AG04450 (cell line): ENCODE results near the gene SPATA31D3. TPM values are rescaled to one million over a fixed set of nuclear protein-coding genes. Genes with fewer than 3 reads are reported as not detected.

Source experiments
- CTCF ChIA-PET: fragments of 300-600, 350-600 bp; formaldehyde crosslinking; extraction: SDS; loops from one replicate; lab custom pipeline; 2022; ENCODE audit warnings: antibody characterized with exemption, inconsistent platforms; lab: Charles Lee
- POLR2A ChIA-PET: fragments of 350-600 bp; formaldehyde crosslinking; extraction: SDS; loops from one replicate; lab custom pipeline; 2021; ENCODE audit warnings: antibody characterized with exemption, inconsistent platforms; lab: Yijun Ruan, JAX
- DNase-seq: peaks from one replicate; pipeline ENCODE4 v3.0.0-alpha.2; 2011; ENCODE audit warnings: low read depth, low spot score
- H3K27ac ChIP-seq: one replicate; pipeline ENCODE4 v1.5.1; 2012; ENCODE audit warnings: low read depth, low read length, control low read depth
- H3K27me3 ChIP-seq: one replicate; pipeline ENCODE4 v1.6.0; 2012; ENCODE audit warnings: low read length; ENCODE audit not compliant: control insufficient read depth, insufficient read depth
- H3K4me3 ChIP-seq: 2 replicates; pipeline ENCODE4 v1.5.1; 2011; ENCODE audit warnings: mild to moderate bottlenecking, low read depth, low read length, control low read depth
- H3K9me3 ChIP-seq: 2 replicates; pipeline ENCODE4 v1.5.1; 2012; ENCODE audit warnings: low read length; ENCODE audit not compliant: control insufficient read depth, insufficient read depth
- CTCF ChIP-seq: IDR thresholded peaks from 2 replicates; pipeline ENCODE4 v1.5.1; 2011; ENCODE audit warnings: low read depth, low read length, control low read depth, inconsistent platforms
- polyA plus RNA-seq: library from polyadenylated mRNA; depleted of rRNA; stranded (reverse); fragments of >200 nt; gene quantifications from 2 replicates; pipeline ENCODE4 v1.2.3, GENCODE V29; 2011; rRNA removed

SPATA31D3 gene
- polyA plus RNA-seq, 1 experiment: not detected

DNA sequence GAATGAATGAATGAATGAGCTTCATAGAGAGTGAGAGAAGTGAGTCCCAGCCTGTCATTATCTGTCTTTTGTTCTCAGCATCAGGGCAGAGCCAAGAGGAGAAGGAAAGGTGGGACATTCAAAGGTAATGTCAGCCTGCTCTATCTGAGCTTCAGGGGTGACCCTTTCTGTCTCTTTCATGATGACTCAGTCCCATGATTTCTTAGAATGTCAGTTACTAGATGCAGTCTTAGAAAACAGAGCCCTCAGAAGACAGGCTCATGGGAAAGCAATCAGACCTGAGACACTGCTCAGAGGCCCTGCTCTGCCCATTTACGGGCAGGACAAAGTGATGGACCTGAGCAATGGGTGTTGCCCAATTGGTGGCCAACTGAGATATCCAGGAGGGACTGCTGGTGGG lies 46.4 kb downstream of the SPATA31D3 start:
- peaks cover 6% of the 10 kb centered on the region for H3K27me3 ChIP-seq
- H3K9me3 ChIP-seq: no peaks in the 10 kb centered on the region
- no peak for DNase-seq
- CTCF ChIA-PET: interaction anchor here (1.0 kb wide), 1 partner anchor 617 kb away, joined by 5 read pairs; no protein-coding TSS in a partner anchor
- POLR2A ChIA-PET: no interaction called here
- no peak overlapping the region for H3K27ac ChIP-seq
- no peak for TF ChIP-seq CTCF
- no peak overlapping the region for H3K4me3 ChIP-seq

DNA sequence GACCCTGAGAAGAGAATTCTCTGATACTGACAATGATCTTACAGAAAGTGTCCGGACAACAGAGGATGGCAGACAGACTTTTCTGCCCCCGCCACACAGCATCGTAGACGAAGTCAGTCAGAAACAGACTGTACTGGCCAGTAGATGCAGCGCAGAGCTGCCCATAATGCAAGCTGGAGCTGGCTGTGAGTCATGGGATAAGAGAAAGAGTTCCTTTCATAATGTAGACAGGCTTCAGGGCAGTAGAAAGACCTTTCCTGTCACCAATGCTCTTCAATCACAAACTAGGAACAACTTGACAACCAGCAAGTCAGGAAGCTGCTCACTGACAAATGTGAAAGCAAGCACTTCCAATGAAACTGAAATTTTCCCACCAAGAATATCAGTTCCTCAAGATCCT lies 50.4 kb downstream of the SPATA31D3 start:
- POLR2A ChIA-PET: no interaction called here

More for the DNA sequence above, 50.4 kb downstream of the SPATA31D3 start:
- no peak for DNase-seq
- Histone ChIP-seq H3K4me3 (no peak overlapping the region), H3K9me3 (no peaks in the 10 kb centered on the region), H3K27me3 (peaks cover 6% of the 10 kb centered on the region), H3K27ac (no peak overlapping the region)
- CTCF ChIA-PET: no interaction called here
- no peak for TF ChIP-seq CTCF

Other genes with a start within 250 kb of the SPATA31D3 start
- gene SPATA31D4, start 15.1 kb upstream of the SPATA31D3 start, polyA plus RNA-seq: not detected in 2 replicates
- gene SPATA31D1, start 45.3 kb downstream of the SPATA31D3 start, polyA plus RNA-seq: not detected in 2 replicates